ENCODE data around the gene KAT7. TPM values are rescaled to one million over a fixed set of nuclear protein-coding genes. Genes with fewer than 3 reads are reported as not detected.
A peak's percentile ranks its signal among the peaks of the same experiment; 100 is the strongest.

The KAT7 gene
- total RNA-seq, 1 donor from 2014 or later, result 93.5 TPM

- H3K27ac Mint-ChIP-seq (ENCODE audit: unreplicated experiment), result no peak overlapping the region
- no peak for DNase-seq (ENCODE audit: low read depth, low spot score)
- peaks cover 5% of the 10 kb centered on the region for H3K4me1 Mint-ChIP-seq
- no peaks in the 10 kb centered on the region for H3K36me3 Mint-ChIP-seq (ENCODE audit: low read depth)
- TF ChIP-seq, protein P1, sequence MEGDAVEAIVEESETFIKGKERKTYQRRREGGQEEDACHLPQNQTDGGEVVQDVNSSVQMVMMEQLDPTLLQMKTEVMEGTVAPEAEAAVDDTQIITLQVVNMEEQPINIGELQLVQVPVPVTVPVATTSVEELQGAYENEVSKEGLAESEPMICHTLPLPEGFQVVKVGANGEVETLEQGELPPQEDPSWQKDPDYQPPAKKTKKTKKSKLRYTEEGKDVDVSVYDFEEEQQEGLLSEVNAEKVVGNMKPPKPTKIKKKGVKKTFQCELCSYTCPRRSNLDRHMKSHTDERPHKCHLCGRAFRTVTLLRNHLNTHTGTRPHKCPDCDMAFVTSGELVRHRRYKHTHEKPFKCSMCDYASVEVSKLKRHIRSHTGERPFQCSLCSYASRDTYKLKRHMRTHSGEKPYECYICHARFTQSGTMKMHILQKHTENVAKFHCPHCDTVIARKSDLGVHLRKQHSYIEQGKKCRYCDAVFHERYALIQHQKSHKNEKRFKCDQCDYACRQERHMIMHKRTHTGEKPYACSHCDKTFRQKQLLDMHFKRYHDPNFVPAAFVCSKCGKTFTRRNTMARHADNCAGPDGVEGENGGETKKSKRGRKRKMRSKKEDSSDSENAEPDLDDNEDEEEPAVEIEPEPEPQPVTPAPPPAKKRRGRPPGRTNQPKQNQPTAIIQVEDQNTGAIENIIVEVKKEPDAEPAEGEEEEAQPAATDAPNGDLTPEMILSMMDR (conservative IDR thresholded peaks at IDR 0.05), result no peak
- H3K4me3 Mint-ChIP-seq, result peak overlapping the region; percentile 81
- H3K27me3 Mint-ChIP-seq (ENCODE audit: low read depth), result peaks cover 61% of the 10 kb centered on the region
- H3K9me3 Mint-ChIP-seq, result no peaks in the 10 kb centered on the region
These were observed 61.7 kb downstream of the KAT7 start for GRCh38 chr17:49850218-49850610.

- no peak for DNase-seq (ENCODE audit: low read depth, low spot score)
- TF ChIP-seq, protein P1 (conservative IDR thresholded peaks at IDR 0.05), result no peak
- no peaks in the 10 kb centered on the region for H3K9me3 Mint-ChIP-seq
- H3K36me3 Mint-ChIP-seq (ENCODE audit: low read depth), result no peaks in the 10 kb centered on the region
- H3K4me1 Mint-ChIP-seq, result peaks cover 5% of the 10 kb centered on the region
- no peak overlapping the region for H3K27ac Mint-ChIP-seq (ENCODE audit: unreplicated experiment)
- peaks cover 68% of the 10 kb centered on the region for H3K27me3 Mint-ChIP-seq (ENCODE audit: low read depth)
- H3K4me3 Mint-ChIP-seq, result peak overlapping the region; percentile 81
These were observed 62.4 kb downstream of the KAT7 start for GRCh38 chr17:49850772-49851386.

DNA sequence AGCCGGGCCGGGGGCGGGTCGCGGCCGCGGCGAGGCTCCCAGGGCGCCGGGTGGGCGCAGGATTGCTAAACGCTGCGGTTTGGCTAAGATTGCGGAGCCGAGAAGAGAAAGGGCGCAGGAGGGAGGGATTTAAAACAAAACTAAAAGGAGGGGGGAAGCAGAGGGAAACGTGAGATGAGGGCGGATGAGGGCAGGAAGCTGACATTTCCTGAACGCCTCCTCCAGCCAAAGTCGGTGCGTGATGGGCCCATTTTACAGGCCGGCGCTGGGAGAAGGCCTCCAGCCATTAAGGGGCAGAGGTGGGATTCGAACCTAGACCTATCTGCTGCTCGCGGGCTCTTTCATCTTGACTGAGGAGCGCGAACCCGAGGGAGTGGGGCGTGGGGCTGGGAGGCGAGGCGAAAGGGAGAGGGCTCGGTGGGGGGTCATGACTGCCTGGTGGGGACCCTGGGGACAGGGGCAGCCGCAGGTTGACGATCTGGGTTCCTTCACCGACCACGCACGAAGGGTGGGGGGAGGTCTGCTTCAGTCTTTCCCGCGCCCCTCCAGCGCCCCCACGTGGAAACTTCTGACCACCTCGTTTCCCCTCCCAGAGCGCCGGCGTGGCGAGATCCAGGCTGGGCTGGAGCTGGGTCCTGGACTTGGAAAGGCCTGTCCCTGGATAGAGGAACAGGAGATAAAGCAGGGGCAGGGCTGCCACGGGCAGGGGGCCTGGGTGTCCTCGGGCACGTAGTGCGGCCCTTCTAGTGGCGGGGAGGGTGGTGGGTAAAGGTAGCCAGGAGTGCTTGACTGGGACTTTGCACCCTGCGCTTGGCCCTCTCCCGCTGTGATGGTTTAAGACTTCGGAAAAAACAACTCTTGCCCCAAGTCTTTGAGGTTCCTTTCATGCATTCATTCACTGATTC lies 63.2 kb downstream of the KAT7 start:
- peaks cover 68% of the 10 kb centered on the region for H3K27me3 Mint-ChIP-seq (ENCODE audit: low read depth)
- DNase-seq (ENCODE audit: low read depth, low spot score), result peak; percentile 80
- no peaks in the 10 kb centered on the region for H3K9me3 Mint-ChIP-seq
- no peaks in the 10 kb centered on the region for H3K36me3 Mint-ChIP-seq (ENCODE audit: low read depth)
- no peak overlapping the region for H3K27ac Mint-ChIP-seq (ENCODE audit: unreplicated experiment)
- H3K4me1 Mint-ChIP-seq, result peaks cover 5% of the 10 kb centered on the region
- TF ChIP-seq, protein P1 (conservative IDR thresholded peaks at IDR 0.05), result peak; percentile 76
- peak overlapping the region; percentile 81 for H3K4me3 Mint-ChIP-seq

- H3K27me3 Mint-ChIP-seq (ENCODE audit: low read depth), result peaks cover 69% of the 10 kb centered on the region
- no peak overlapping the region for H3K27ac Mint-ChIP-seq (ENCODE audit: unreplicated experiment)
- H3K9me3 Mint-ChIP-seq, result no peaks in the 10 kb centered on the region
- peaks cover 5% of the 10 kb centered on the region for H3K4me1 Mint-ChIP-seq
- no peaks in the 10 kb centered on the region for H3K36me3 Mint-ChIP-seq (ENCODE audit: low read depth)
- TF ChIP-seq, protein P1 (conservative IDR thresholded peaks at IDR 0.05), result no peak
- H3K4me3 Mint-ChIP-seq, result no peak overlapping the region
- no peak for DNase-seq (ENCODE audit: low read depth, low spot score)
These were observed 65.1 kb downstream of the KAT7 start for GRCh38 chr17:49853470-49854015.

DNA sequence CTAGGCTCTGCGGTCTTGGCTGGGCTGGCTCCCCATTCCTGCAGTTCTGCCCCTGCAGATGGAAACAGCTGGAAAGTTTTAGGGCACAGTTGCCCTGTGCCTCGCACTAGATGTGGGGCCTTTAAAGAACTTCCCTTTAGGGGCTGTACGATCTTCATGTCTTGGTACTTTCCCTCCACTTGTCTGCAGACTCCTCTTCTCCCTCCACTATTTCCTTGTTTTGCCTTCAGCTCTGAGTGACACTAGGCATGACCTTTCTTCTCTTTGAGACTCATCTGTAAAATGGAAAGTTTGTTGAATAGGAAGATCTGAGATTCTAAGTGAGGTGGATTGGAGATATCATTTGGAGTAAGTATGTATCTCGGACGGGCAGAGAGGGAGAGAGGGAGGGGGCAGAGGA lies 65.6 kb downstream of the KAT7 start:
- Mint-ChIP-seq H3K27ac (ENCODE audit: unreplicated experiment) (no peak overlapping the region), H3K9me3 (no peaks in the 10 kb centered on the region), H3K4me1 (peaks cover 5% of the 10 kb centered on the region), H3K27me3 (ENCODE audit: low read depth) (peaks cover 66% of the 10 kb centered on the region), H3K4me3 (peak overlapping the region; percentile 5), H3K36me3 (ENCODE audit: low read depth) (no peaks in the 10 kb centered on the region)
- TF ChIP-seq, protein P1 (conservative IDR thresholded peaks at IDR 0.05), result no peak
- DNase-seq (ENCODE audit: low read depth, low spot score), result no peak
